GM23248 (cell line): Measurements from ENCODE around the gene ZNF746.

Experiments
- EZH2 ChIP-seq: fragments of 200-600 bp; sonication (generic); IDR thresholded peaks from 2 replicates; pipeline ENCODE4 v1.6.1; 2018; ENCODE audit warnings: antibody characterized with exemption, mild to moderate bottlenecking; ENCODE audit not compliant: insufficient read depth, poor library complexity, severe bottlenecking
- EZH2phosphoT487 ChIP-seq: fragments of 200-600 bp; sonication (generic); IDR thresholded peaks from 2 replicates; pipeline ENCODE4 v1.6.1; 2018; ENCODE audit warnings: antibody characterized with exemption, moderate library complexity, mild to moderate bottlenecking, low read depth; ENCODE audit not compliant: insufficient read depth

GRCh38 chr7:149458235-149458634, 39.4 kb downstream of the ZNF746 start:
- TF ChIP-seq EZH2: no peak
- no peak for TF ChIP-seq EZH2phosphoT487
